Activated T-cell treated with anti-CD3 and anti-CD28 coated beads for 24 hours (primary cell): ENCODE results near the gene TRIM4.
A peak's percentile ranks its signal among the peaks of the same experiment; 100 is the strongest.
"Not testable (repeated sequence)": the region's sequence is repeated elsewhere in the genome, so short reads cannot be mapped to it uniquely, and the experiment has no call there.

ENCODE experiments used
- DNase-seq: peaks from one replicate; pipeline ENCODE4 v3.0.0-alpha.2; 2020; ENCODE audit warnings: low read depth

The TRIM4 gene, protein sequence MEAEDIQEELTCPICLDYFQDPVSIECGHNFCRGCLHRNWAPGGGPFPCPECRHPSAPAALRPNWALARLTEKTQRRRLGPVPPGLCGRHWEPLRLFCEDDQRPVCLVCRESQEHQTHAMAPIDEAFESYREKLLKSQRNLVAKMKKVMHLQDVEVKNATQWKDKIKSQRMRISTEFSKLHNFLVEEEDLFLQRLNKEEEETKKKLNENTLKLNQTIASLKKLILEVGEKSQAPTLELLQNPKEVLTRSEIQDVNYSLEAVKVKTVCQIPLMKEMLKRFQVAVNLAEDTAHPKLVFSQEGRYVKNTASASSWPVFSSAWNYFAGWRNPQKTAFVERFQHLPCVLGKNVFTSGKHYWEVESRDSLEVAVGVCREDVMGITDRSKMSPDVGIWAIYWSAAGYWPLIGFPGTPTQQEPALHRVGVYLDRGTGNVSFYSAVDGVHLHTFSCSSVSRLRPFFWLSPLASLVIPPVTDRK

DNA sequence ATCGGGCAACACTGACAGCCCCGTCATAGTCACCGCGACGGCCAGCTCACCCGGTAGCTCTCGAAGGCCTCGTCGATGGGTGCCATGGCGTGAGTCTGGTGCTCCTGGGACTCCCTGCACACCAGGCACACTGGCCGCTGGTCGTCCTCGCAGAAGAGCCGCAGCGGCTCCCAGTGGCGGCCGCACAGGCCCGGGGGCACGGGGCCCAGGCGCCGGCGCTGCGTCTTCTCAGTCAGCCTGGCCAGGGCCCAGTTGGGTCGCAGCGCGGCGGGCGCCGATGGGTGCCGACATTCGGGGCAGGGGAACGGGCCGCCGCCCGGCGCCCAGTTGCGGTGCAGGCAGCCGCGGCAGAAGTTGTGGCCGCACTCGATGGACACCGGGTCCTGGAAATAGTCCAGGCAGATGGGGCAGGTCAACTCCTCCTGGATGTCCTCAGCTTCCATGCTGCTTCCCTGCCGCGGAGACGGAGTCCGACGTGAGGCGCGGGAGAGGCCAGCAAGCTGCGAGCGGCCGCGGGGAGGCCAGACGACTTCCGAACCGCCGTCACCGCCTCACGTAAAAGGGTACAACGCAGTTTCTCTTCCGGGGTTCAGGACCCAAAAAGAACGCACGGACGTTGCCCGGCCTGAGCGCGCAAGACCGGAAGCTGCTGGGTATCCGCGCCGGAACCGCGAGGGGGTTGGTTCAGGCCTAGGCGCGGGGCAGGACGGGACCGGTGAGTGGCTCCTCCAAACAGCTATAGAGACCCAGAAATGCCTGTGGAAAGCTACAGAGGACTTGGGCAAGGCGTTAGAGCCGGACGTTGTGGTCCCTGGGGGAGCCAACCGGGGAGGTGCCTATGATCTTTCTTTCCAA, at the start of gene TRIM4:
TRIM4 (minus strand) TSS at position 572 of the 855 bp plus-strand sequence; CDS start at position 443, 129 bp downstream.
- DNase-seq = peak; percentile 91

DNA sequence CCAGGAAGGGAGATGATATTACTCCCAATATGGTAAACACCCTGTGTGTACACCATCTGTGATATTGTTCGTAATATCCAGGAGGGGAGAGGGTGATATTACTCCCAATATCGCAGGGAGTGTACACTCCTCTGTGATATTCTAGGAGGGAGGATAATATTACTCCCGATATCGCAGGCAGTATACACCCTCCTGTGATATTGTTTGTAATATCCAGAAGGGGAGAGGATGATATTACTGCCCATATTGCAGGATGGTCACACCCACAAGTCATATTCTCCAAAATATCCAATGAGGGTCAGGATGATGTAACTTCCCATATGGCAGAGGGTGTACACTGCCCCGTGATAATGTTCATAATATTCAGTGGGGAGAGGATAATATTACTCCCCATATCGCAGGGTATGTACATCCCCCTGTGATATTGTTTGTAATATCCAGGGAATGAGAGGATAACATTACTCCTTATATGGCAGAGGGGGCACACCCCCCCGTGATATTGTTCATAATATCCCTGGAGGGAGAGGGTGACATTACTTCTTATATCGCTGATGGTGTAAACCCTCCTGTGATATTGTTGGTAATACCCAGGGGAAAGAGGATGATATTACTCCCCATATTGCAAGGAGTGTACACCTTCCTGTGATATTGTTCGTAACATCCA, 39.4 kb upstream of the TRIM4 start:
- no peak for DNase-seq

DNA sequence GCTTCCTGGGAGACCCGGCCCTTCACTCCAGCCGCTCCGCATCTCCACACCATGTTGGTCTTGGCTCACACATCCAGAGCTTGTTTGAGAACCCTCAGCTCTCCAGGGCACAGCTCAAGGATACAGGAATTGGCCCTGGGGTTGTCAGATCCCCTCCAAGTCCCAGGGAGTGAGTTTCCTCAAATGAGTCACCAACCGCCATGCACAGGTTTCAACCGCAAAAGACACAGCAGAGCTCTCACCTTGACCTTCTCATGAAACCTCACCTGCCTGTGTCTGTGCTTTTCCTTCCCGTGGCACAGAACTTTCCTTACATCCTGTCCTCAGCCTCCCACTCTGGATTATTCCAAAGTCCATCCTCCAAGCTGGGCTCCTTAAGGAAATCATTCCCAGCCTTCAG, 35.9 kb upstream of the TRIM4 start:
- no peak for DNase-seq

DNA sequence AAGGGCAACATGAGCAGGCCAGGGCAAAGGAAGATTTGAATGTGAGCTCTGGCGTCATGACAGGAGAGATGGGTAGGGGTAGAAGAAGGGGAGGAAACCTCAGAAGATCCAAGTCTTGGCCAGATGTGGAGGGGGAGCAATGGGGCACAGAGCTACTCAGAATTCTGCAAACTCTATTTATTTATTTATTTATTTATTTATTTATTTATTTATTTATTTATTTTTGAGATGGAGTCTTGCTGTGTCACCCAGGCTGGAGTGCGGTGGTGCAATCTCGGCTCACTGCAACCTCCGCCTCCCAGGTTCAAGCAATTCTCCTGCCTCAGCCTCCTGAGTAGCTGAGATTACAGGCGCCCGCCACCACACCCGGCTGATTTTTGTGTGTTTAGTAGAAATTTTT, 35.3 kb upstream of the TRIM4 start:
- not testable (repeated sequence) for DNase-seq

DNA sequence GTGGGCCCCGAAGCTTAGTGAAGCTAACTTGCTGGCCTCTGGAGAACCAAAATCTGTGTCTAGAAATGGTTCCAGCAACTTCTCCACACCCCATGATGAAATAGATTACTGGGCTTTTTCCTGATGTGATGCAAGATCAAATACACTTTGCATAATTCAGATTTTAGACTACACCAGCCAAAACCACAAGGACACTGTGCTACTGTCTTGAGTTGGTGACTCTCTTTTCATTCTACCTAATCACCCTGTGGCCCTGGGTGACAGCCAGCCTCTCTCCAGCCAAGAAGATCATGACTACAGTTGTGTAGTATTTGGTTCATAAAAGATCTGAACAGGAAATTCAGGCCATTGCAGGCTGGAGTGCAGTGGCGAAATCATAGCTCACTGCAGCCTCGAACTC, 34.3 kb upstream of the TRIM4 start:
- no peak for DNase-seq

DNA sequence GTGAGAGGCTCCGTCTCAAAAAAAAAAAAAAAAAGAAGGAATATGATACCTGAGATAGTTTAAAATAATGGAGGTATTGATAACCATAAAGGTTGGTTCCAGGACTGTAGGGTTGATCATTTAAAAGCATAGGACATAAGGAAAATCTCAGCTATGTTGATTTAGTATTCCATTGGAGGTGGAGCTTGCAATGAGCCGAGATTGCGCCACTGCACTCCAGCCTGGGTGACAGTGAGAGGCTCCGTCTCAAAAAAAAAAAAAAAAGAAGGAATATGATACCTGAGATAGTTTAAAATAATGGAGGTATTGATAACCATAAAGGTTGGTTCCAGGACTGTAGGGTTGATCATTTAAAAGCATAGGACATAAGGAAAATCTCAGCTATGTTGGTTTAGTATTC, 33.3 kb upstream of the TRIM4 start:
- not testable (repeated sequence) for DNase-seq

DNA sequence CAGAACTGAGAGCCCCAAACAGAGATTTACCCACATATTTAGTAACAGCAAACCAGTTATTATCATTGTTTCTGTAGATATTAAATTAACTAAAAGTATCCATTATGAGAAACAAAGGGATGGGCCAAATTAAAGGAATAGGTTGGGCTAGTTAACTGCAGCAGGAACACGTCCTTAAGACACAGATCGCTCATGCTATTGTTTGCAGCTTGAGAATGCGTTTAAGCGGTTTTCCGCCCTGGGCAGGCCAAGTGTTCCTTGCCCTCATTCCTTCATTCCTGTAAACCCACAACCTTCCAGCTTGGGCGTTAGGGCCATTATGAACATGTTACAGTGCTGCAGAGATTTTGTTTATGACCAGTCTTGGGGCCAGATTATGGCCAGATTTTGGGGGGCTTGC, 31.5 kb upstream of the TRIM4 start:
- DNase-seq = not testable (repeated sequence)

DNA sequence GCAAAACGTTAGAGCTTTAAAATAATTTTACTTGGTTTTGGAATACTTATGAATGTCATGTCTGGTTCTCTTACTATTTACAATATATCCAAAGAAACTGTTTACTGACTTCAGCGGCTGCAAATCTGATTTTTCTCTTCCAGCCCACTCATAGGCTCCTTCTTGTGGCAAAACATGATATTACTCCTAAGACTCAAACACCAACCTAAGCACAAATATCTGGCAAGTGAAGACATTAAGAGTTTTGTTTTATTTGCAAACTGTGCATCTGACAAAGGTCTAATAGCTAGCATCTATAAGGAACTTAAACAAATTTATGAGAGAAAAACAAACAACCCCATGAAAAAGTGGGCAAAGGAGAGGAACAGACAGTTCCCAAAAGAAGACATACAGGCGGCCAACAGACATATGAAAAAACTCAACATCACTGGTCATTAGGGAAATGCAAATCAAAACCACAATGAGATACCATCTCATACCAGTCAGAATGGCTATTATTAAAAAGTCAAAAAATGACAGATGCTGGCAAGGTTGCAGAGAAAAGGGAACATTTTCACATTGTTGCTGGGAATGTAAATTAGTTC, 30.4 kb upstream of the TRIM4 start:
- DNase-seq = no peak

DNA sequence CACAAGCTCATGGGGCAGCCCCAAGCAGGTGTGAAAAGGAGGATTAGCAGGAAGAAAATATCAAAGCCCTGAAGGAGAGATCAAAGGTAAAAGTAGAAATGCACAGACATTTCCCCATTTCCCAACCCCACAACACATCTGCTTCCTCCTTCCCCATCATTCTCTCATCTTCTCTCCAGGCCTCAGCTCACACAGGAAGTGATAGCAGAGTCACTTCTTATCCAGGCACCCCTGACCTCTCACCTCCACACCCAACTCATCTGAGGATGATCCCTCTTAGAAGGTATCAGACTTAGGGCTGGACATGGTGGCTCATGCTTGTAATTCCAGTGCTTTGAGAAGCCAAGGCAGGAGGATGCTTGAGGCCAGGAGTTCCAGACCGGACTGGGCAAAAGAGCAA, 28.3 kb upstream of the TRIM4 start:
- DNase-seq = no peak

DNA sequence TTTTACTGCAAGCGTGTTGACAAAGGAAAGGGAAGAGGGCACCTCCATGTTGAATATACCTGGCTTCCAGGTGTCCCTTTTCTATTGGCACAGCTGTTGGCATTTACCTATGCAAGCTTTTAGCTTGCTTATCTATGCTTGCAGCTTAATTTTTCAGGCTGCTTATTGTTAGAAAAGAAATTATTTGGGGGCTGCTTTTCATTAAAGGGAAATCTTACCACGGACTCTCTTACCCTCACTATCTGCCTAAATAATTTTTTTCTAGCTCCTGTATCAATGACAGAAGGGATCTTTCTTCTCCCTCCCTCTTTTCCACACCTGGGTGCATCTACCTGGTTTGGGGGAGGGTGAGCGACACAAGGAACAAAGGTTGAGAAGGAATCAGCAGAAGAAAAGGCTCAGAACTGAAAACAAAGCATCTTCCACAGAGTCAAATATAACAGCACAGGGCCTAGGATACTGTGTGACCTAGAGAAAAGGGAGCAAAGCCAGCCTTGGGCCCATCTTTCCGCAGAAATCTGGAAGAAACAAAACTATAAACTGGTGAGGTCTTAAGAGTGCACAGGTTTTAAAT, 25.3 kb upstream of the TRIM4 start:
- DNase-seq = no peak

DNA sequence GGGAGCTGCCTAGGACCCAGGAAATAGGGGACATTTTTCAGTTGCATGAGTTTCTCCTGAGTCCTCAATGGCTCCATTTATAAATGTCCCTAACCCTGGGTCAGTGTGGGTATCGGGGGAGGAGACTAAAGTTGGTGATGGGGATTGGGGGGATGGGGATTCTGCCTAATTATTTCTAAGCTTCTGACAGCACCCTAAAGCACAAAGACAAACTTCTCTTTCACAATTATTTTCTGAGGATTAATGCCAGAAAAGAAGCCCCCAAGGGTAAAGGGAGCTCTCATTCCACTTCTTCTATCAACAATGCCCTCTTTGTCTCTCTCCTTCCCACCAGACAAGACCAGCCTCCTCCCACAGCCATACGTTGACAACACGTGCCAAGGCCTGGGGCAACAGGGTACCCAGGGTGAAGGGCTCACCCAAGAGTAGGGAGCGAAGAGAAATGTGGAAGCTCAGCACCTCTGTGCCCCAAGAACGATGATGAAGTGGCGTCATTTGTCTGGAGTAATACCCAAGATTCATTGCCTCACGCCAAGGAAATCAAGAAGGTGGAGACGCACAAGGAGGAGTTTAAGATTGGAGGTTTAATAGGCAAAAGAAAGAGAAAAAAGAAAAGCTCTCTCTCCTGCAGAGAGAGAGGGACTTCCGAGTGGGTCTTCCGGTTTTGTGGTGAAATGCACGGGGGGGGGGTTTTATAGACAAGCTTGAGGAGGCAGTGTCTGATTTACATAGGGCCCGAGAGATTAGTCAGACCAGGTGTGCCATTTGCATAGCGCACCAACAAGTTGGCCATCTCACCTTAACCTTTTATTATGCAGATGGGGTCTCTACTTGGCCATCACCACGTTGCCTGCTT, 24.5 kb upstream of the TRIM4 start:
- no peak for DNase-seq

DNA sequence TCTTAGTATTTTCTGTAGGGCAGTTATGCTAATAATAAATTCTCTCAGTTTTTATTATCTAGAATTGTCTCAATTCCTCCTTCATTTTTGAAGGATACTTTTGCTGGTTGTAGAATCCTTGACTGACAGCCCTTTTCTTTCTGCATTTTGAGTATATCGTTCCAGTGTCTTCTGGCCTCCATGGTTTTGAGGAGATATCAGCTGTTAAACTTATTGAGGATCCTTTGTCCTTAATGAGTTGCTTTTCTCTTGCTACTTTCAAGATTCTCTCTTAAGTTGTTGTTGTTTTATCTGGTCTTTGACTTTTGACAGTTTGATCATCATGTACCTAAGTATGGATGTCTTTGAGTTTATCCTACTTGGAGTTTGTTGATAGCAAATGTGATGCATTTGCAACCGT, 19.0 kb upstream of the TRIM4 start:
- DNase-seq = no peak

DNA sequence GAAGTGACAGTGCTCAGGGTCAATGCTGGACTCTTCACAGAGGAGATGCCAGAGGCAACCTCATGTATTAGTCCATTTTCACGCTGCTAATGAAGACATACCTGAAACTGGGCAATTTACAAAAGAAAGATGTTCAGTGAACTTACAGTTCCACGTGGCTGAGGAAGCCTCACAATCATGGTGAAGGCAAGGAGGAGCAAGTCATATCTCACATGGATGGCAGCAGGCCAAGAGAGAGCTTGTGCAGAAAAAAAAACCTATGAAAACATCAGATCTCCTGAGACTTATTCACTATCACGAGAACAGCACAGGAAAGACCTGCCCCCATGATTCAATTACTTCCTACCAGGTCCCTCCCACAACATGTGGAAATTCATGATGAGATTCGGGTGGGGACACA, 15.7 kb upstream of the TRIM4 start:
- not testable (repeated sequence) for DNase-seq

DNA sequence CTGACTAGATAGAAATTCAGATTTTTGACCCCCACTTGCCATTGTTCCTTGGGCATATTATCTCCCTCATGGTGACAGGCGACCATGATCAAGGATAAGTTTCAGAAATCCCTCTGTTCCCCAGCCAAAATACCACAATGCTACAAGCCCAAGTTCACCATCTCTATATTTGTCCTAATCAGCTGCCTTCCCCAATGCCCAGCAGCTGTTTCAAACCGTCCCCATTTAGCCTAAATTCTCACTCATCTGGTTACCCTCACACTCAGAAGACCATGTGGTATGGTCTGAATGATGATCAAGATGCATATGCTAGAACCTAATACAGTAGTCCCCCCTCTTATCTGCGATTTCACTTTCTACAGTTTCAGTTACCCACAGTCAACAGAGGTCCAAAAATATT, 11.0 kb upstream of the TRIM4 start:
- no peak for DNase-seq

DNA sequence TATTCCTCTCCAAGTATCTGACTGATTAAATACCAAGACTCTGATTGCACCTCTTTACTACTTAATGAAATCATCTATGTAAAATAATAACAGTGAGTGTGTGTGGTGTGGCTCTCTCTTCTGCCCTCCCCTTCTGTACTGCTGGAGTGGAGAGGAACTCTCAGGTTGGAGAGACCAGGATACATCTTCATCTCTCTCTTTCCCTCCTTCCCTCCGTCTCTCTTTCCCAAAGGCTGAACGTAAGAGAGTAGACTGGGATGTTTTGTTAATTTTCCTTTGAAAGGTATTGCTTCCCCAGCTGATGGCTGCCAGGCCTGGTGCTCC, 10.4 kb upstream of the TRIM4 start:
- no peak for DNase-seq

DNA sequence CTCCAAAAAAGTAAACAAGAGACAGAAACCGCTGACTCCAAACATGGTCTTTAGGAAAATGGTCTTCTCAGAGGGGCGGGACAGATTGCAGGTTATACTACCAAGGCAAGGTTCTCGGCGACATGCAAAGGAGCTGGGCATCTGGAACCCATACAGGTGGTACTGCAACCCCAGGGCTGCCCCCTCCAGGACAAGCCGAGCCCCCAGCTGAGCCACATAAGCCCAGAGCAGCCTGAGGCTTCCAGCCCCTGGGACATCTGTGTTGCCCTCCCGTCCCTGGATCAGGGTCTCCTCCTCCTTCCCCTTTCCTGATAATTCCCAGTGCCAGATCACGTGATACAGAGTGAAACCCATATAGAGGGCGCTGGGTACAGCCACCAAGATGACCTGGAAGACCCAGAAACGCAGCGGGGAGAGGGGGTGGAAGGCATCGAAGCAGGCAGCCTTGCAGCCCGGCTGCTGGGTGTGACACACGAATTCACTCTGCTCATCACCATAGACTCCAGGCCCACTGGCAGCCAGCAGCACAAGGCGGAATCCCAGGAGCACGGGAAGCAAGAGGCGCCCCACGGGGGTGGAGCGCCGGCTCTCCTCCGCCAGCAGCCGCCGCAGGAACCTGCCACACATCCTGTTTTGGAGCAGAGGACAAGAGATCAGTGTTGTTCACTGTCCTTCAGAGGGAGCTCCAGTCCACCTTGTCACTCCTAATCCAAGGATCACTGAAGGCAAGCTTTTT, 9.8 kb upstream of the TRIM4 start, which contains the start of gene GJC3:
GJC3 (minus strand) TSS at position 627 of the 736 bp plus-strand sequence; CDS start at position 627, 0 bp downstream.
- peak; percentile 21 for DNase-seq

DNA sequence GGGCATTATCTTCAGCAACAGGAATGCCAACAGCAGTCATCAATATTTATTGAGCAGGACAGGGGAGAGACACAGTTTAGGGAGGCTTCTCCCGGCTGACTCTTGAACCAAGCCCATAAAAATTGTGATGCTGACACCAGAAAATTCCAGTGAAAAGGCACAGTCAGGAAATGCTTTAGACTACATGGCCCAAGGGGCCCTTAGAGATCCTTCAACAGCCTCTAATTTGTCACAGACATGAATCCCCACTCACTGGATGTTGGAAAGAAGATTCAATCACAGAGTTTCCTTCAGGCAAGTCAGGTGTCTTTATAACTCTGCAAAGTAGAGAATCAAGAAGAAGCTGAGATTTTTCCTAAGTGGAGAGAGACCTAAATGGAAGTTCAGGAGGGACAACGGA, 8.9 kb upstream of the TRIM4 start:
- DNase-seq = no peak

DNA sequence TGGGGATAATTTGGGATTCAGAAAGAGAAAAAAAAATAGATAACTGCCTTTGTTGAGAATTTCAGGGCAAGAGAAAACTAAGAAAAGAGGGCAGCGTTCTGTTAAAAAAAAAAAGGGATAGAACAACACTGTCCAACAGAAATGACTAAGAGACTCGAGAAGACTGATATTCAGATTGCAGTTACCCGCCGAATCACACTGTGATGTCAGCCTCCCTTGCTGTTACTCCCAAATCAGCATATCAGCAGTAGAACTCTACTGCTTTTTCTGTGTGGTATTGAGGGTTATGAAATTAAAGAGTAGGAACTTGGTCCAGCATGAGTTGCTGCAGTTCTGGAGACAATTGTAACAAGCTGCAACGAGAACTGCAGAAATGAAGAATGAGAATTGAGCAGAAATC, 8.2 kb upstream of the TRIM4 start:
- no peak for DNase-seq

DNA sequence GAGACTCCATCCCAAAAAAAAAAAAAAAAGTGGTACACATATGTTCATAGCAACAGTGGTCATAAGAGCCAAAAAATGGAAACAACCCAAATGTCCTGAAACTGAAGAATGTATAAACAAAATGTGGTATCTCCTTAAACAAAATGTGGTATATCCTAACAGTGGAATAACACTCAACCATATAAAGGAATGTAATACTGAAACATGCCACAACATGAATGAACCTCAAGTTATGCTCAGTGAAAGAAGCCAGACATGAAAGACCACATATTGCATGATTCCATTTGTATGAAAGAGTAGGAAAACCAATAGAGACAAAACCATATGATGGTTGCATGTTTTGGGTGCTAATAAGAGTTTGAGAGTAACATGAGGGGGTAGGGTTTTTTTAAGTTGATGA, 7.0 kb upstream of the TRIM4 start:
- DNase-seq = no peak

DNA sequence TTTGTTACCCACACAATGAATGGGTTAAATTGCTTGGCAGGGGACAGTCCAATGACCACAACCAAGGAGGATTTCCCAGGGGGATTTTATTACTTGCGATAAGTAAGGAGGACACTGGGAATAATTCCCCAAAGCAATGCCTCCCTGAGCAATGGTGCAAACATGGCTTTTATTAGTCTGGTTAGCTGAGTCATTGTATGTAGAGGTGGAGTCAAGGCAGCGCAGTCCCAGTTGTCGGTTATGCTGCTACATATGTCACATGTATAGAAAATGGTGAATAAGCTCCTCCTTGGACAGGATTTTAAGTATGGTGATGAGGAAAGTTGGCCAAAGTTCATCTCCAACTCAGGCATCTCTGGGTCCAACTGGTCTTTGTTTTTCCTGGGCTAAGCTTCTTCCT, 3.9 kb upstream of the TRIM4 start:
- no peak for DNase-seq
